Lung microvascular endothelial cell (primary cell): ENCODE measurements around the gene TNS1. TPM values are rescaled to one million over a fixed set of nuclear protein-coding genes. Genes with fewer than 3 reads are reported as not detected.

Experiments used
- DNase-seq, 2 donors: peaks; one replicate each; pipeline versions ENCODE4 v3.0.0 to v3.0.0-alpha.2; 2010; ENCODE audit warnings: low read depth in 2 of 2
- total RNA-seq: library from RNA; depleted of rRNA; stranded (reverse); fragments of >200 nt; gene quantifications from 2 replicates; pipeline ENCODE4 v1.2.1, GENCODE V29; 2014

TNS1 gene
- total RNA-seq, 1 donor from 2014 or later, result 82.1 TPM

DNA sequence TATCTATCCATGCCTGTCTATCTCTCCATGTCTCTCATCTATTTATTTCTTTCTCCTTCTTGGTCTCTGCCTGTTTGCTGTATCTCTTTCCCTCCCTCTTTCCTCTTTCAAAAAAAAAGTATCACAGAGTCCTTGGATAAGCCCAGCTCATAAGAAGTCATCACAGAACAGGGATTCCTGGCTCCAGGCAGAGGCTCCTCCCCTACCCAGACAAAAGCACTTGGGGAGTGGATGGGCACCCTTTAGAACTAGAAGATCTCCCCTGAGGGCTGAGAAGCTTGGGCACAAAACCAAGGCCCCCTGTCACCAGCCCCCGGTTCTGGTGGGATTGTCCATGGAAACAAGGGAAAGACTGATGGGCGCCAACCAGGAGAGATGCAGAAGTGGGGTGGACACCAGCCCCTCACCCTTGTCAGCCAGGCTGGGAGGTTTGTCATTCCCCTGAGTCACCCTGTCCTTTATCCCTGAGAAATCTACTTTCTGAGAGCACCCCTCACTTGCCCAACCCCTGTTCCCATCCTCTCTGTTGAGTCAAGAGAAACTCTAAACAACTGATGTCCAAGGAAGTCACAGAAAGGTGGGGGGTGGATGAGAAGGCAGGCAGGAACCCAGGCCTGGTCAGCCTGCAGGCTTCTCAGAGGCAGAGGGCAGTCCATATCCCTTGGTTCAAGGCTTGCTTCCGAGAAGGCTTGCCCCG is 127.1 kb downstream of the TNS1 start:
- no peak for DNase-seq

DNA sequence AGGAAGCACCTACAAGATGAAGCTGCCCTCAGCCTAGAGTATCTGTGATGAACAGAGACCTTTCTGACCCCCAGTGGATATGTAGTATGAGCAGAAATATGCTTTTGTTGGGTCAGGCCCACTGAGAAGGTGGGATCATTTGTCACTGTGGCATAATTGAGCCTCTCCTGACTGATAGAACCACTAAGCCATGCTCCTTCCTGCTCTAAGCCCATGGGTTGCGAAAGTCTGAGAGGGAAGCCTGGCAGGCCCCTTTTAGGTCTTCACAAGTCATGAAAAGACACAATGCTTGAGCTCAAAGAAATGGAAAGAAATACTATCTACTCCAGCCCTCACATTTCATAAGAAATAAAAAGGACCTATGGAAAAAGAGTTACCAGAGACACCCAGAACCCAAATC is 127.7 kb downstream of the TNS1 start:
- DNase-seq, result no peak

DNA sequence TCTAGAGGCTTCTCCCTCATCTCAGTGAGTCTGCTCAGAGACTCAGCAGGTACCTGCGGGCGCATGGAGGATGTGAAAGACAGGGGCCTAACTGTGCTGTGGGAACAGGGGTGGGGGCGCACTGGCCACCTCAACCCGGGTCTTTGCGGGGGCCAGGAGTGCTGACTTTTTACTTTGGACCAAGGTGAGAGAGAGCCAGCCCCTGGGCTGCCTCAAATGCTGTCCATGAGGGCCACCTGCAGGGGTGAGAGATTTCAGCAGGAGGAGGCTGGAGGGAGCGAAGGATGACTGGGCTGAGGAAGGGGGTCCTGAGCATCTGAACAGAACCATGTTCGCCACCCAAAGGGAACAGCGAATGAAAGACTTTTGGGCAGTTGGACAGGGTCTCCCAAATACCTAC is 129.4 kb downstream of the TNS1 start:
- DNase-seq, result no peak

DNA sequence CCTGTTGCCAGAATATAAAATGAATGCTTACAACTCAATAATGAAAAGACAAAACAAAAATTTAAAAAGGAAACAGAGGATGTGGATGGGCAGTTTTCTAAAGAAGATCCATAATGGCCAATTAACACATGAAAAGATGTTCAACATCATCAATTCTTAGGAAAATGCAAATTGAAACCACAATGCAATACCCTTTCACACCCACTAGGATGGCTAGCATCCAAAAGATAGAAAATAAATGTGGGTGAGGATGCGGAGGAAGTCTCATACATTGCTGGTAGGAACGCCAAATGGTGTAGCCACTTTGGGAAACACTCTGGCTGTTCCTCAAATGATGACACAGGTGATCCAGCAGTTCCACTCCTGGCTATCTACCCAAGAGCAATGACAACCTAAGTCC is 130.5 kb downstream of the TNS1 start:
- no peak for DNase-seq

DNA sequence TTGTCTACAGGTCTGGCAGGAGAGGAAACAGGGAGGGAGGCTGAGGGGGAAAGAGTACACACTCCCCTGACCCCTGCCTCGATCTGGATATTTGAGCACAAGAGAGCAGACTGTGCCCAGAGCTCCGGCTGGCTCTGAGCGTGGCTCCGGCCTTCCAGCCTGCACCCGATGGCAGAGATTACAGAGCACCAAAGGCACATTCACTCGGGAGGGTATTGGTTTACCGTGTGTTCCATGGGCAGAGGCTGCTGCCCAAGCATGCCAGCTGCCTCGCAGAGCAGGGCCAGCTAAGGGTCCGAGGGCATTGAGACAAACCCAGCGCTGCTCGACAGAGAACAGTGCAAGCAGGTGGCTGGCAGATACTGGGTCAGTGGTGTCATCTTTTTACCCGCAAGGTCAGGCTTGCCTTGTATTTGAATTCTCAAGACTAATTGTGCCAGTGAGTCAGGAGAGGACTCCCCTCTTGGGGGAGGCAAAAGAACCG is 132.2 kb downstream of the TNS1 start:
- DNase-seq, result no peak

DNA sequence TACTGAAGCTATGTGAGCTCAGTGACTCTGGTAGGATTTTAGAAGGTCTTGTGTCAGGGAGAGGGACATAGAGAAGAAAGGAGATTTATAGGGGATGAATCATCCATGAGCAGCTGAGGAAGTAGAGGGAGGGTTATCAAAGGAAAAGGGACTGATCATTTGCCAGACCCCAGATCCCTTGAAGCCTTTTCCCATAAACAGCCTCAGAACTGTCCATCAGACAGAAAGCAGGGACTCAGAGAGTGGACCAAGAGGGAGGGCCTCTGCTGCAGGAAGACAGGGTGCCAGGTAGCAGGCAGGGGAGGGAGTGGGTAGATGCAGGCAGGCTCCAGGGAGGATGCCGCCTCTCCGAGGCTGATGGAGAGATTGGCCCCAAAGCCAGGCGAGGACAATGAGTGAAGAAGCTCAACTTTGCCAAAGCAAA is 133.9 kb downstream of the TNS1 start:
- peak in 1 of 2 donors; percentile 69 for DNase-seq

DNA sequence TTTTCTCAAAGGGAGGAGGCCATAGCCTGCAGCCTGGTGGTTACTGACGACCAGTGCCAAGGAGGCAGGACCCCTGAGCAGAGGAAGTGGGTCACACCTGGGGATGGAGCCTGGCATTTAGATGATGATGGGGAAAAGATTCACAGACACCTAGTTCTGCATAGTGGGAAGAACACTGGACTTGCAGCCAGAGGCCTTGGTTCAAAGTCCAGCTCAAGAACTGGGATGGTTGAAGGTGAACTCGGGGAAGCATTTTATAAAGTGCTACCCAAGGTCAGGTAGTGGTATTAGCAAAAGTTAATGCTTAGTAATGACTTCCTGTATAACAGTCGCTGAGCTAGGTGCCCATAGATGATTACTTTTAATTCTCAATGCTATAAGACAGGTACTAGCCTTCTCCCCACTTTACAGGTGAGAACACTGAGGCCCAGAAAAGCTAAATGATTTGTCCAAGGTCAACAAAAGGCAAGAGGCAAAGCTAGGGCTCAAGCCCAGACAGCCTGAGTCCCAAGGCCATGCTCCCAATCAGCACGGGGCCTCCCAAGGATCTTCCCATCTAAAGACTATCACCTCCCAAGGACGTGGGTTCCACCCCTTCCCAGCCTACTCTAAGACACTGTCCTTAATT is 134.4 kb downstream of the TNS1 start:
- no peak for DNase-seq

DNA sequence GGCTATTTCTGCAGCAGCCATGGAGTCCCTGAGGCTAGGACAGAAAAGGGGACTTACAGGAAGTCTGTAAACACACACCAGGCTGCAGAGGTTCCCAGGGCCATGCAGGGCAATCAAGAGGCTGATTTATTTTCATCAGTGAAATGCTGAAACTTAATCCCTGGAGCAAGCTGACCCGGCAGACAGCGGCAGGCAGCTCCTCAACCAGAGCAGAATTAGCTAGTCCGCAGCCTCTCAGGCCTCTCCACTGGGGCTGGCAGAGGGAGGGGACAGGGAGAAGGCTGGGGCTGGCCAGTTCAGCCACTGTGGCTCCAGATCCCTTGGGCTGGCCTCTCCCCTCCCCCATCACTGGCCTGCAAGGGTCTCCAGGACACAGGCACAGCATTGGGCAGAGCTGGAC is 136.3 kb downstream of the TNS1 start:
- no peak for DNase-seq

DNA sequence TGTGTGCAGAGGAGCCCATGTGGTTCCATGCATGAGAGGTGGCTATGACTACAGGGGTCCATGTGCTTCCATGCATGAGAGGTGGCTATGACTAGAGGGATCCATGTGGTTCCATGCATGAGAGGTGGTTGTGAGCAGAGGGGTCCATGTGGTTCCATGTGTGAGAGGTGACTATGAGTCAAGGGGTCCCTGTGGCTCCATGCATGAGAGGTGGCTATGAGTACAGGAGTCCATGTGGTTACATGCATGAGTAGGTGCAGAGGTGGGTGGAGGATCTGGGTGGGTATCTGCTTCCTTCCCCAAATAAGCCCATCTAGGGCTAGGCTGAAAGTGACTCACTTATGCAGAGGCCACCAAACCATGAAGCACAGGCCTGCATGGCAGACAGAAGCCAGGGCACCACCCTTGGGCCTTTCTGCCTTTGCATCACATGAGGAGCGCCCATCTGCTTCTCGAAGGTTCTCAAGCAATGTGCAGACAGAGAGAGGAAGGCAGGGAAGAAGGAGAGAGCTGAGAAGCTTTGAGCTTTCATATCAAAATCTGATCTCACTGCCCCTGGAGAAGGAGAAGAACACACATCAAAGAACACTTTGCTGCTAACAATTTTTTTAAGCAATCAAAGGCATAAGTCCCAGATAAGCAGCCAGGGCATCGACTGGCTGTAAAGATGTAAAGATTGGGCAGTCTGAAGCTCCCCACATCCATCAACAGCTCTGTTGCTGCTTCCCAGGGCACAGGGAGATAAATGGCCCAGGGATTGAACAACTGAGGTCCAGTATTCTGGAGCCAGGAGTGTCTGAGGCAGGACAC is 137.6 kb downstream of the TNS1 start:
- DNase-seq, result no peak

DNA sequence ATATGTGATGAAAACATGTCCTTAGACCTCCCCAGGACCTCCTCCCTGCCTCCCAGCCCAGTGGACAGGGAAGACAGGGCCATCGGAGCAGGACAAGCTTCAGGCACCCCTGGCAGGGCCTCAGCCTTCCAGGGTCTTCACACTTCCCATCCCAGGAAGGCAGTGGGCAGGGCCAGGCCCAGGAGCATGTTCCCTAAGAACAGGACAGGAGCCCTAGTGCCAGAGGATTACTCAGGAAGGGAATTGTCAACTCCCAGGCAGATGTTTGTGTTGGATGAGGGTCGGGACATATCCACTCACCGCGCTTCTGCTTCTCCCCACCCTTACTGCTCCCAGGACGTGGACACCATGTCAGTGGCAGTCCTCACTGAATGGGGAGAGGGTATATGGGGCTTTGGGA is 138.9 kb downstream of the TNS1 start:
- DNase-seq, result no peak

DNA sequence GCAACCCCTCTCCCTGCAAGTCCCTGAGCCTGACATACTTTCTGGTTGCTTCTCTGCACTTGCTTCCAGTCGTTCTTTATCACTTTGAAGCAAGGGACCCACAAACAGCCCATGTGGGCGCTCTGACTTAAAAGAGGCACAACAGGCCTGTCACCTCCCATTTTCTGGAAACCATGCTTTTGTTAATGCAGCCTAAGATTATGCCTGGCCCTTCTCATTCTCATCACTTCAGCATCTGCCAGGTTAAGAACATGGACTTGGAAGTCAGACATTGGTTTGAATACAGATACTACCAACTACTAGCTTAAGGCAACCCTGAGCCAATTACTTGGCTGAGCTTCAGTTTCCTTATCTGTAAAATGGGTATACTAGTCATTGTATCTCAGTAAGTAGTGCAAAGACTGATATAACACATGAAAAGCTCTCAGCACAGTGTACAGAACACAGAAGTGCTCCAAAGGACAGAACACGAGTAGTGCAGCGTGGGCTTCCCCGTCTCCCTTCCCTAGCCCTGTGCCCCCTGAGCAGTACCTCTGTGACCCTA is 141.4 kb downstream of the TNS1 start:
- no peak for DNase-seq

DNA sequence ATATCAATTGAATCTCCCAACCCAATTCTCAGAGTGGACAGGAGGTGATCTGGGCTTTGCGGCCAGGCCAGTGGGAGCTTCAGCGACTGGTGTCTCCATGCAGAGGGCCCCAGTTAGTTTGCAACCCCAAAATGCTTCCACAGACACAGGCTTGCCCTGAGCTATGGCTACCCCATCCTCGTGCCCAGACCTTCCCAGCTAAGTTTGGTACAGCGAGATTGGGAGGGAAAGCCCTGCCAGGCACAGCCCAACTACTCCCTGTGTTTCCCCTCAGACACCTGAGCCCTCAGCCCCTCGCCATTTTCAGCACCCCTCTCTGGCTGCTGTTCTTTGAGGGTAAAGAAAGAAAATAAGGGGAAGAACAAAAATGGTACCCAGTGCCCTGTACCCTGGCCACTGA is 142.9 kb downstream of the TNS1 start:
- DNase-seq, result no peak

DNA sequence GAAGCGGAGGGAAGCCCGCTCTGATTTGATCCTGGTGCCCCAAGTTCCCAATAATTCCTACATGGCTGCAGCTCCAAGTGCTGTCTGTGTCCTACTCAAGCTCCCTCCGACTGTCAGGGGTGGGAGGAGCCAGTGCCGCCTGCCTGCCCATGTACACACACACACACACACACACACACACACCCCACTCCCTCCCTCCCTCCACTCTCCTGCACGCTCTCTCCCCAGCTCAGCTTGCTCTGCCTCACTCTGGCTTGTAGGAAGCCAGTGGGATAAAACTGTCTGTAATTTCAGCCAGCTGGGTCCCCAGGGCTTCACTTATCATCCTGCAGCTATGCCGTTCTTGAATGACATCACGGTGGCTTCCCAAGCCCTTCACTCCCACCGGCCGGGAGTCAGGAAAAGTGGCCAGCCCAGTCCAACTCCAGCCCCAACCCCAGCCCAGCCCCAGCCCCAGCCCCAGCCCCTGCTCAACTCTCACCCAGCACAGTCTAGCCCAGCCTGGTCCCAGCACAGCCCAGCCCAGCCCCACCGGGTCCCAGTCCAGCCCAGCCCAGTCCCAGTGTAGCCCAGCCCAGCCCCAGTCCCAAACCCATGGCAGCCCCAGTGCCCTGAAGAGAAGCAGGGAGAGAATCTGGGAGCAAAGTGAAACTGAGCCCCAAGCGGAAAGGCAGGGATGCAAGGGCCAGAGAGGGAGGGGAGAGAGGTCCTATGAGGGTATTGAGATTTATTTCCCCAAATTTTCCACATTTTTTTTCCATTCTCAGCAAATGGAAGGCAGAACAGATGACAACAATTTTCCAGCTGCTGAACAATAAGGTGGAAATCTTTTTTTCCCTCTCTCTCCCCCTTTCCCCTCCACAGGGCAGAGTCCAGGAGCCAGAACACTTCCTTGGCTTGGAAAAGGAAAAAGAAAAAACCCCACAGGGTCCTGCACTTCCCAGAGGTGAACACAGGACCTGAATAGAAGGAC is 144.0 kb downstream of the TNS1 start:
- peak; percentile 29 to 67 for DNase-seq

DNA sequence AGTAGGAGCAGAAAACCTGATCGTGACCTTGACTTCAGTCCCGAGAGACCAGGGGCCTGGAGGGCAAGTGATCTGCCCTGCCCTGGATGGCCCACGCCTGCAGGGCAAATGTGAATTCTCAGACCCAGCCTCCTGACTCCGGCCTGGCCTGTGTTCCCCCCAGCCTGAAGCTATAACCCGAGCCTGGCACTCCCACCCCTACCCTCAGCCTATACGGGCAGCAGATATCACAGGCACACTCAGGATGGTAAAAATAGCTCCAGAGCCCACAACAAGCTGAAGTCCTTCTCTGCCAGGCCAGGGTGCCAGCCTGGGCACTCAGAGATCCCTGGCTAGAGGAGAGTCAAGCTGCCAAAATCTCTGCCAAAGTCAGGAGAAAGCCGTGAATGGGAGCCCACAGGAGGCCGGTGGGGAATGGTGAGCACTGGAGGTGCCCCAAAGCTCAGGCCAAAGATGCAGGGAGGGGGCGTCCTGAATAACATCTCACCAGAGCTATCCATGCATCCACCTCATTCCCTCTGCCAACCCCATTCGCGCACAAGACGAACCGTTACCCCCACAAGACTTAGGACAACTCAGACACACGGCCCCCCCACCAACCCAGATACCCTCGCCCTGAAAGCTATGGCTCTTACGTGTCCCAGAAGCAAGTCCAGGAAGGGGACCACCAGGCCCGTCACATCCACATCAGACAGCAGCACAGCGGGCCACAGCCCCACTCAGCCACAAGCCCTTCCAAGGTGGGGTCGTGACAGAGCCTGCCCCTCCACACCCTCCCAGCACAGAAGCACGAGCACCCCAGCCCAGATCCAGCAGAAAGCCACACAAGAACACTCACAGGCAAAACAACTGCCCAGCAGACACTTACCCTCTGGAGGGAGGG is 144.9 kb downstream of the TNS1 start:
- DNase-seq, result no peak

DNA sequence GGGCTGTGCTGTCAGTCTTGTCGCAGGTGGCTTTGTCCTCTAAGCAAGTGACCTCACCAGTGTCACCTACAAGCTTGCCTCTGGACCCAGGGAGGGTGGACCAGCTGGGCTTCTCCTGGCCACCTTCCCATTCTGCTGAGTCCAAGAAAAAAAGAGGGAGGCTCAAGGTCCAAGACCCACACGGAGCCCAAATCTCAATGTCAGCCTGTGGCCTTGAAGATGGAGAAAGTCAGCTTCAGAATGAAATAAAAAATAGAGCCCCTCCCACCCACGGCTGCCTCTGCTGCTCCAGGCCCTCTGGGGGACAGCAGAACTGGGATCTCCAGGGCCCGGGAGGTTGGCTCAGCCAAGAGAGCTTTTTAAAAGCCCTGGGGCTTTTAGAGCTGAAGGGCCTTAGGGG is 145.9 kb downstream of the TNS1 start:
- no peak for DNase-seq

DNA sequence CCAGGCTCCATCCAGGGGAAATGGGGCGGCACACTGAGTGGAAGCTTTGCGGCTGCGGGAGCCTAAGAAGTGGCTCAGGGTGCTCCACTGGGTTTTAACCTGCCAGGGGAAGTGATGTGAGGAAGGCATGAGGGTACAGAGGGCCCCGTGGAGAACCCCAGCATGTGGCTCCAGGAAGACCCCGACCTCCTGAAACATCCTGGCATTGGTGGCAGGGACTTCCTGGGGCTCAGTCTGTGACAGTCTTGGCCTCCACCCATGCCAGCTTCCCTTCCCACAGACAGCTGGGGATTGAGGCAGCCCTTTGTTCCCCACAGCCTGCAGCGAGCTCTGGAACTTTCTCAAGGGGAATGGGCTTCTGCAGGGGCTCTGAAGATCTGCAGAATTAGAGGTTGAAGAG is 146.6 kb downstream of the TNS1 start:
- no peak for DNase-seq

DNA sequence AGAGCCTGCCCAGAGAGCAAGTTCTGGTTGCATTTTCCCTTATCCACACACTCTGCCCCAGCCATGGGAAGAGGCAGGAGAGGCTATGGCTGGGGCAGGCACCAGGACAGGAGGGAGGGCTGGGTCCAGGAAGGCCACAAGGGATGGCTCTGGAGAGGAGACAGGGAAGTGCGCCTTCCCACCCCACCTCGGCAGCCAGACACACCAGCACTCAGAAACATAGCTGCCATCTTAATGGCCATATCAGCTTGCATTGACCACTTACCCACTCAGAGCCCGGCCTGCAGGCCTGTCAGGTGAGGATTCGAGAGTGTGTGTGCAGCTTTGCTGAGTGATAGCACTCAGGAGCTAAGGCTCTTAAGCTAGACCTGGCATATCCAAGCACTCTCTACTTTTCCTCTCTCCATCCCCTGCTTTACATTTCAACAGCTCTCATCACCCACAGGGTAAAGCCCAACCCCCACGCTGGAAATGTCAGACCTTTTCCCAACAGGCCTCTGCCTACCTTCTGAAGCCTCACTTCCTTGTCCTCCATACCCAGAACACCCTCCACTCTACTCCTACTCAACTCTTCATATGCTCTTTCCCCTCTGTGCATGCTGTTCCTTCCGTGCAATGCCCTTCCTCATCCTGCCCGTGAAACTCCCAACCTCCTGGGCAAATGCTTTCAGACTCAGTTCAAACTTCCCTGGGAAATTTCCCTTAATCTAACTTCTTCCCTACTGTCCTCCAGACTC is 147.9 kb downstream of the TNS1 start:
- no peak for DNase-seq

DNA sequence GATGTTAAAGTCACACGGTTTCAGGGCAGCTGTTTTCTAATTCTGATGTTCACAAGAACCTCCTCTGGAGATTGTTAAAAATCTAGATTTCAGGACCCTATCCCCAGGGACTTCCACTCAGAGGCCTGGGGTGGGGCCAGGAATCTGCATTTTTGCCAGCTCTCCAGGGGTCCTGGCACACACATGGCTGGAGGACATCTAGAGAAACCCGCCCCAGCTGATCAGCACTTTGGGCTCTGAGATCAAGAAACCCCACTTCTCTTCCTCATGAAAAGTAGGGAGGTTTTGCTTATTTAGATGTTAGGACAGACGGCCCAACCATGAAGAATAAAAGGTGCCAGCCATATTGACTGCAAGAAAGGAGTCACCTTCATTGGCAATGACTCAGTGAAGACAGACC is 148.8 kb downstream of the TNS1 start:
- DNase-seq, result no peak

DNA sequence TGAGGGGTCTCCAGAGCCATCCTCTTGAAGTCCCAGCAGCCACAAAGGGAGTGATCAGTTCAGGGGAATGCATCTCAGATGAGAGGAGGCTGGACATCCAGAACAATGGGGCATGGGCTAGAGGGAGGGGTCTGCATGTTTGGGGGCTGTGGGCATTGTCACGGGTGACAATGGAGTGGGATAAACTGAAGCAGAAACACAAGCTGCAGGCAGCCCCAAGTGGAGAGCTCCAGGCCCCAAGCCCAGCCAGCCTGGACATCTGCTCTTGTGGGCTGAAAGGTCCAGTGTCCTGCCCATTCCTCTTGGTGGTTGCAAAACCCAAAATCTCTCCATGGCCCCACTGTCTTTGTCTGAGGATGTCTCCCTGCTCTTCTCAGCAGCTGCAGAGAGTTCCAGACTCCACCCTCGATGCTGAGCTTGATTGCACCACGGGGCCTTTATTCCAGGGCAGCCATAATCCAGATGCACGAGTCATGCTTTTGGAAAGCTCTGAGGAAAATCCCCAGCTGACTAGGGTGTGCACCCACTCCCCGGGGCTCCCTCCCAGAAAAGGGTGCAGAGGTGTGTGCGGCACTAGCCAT is 149.4 kb downstream of the TNS1 start:
- DNase-seq, result no peak
